DND-41 (cell line): Measurements from ENCODE around the gene RSPRY1.

ENCODE experiments used
- ATAC-seq: fragments of 200-7000 bp; cut with Tn5 transposase; 3 replicates; pipeline ENCODE4 v1.9.1; 2021; ENCODE audit warnings: low read depth; ENCODE audit not compliant: insufficient read depth
- DNase-seq: peaks from one replicate; pipeline ENCODE4 v3.0.0-alpha.2; 2020
- H2AFZ ChIP-seq: 2 replicates; pipeline ENCODE4 v1.6.0; 2012; ENCODE audit warnings: low read depth, low read length
- H3K27ac ChIP-seq: 2 replicates; pipeline ENCODE4 v1.5.1; 2012; ENCODE audit warnings: low read length, inconsistent platforms
- H3K27me3 ChIP-seq: fragments of 200-600 bp; sonication (generic); 2 replicates; pipeline ENCODE4 v1.6.0; 2012; ENCODE audit warnings: low read length, mild to moderate bottlenecking, inconsistent platforms; ENCODE audit not compliant: insufficient read depth, poor library complexity
- H3K36me3 ChIP-seq: 2 replicates; pipeline ENCODE4 v1.5.1; 2012; ENCODE audit warnings: low read length, inconsistent platforms; ENCODE audit not compliant: insufficient read depth
- H3K4me1 ChIP-seq: 2 replicates; pipeline ENCODE4 v1.5.1; 2012; ENCODE audit warnings: mild to moderate bottlenecking, low read length; ENCODE audit not compliant: insufficient read depth
- H3K4me2 ChIP-seq: 2 replicates; pipeline ENCODE4 v1.6.0; 2012; ENCODE audit warnings: mild to moderate bottlenecking, moderate library complexity, low read length, inconsistent platforms; ENCODE audit not compliant: insufficient read depth
- H3K4me3 ChIP-seq, 2 experiments: fragments of 200-600 bp in 1 of 2; shearing (Covaris generic) in 1 of 2; 2 replicates each; pipeline ENCODE4 v1.5.1; 2012 to 2016; ENCODE audit warnings: inconsistent platforms in 2 of 2, low read length in 2 of 2, mild to moderate bottlenecking in 2 of 2, low read depth in 1 of 2, moderate library complexity in 1 of 2
- H3K79me2 ChIP-seq: 2 replicates; pipeline ENCODE4 v1.6.0; 2012; ENCODE audit warnings: low read length, inconsistent platforms; ENCODE audit not compliant: insufficient read depth
- H3K9ac ChIP-seq: 2 replicates; pipeline ENCODE4 v1.6.0; 2012; ENCODE audit warnings: low read depth, mild to moderate bottlenecking, inconsistent platforms, low read length, moderate library complexity
- H3K9me3 ChIP-seq: 2 replicates; pipeline ENCODE4 v1.5.1; 2012; ENCODE audit warnings: low read length, moderate library complexity, mild to moderate bottlenecking, inconsistent platforms; ENCODE audit not compliant: insufficient read depth, severe bottlenecking
- H4K20me1 ChIP-seq: 2 replicates; pipeline ENCODE4 v1.6.0; 2012; ENCODE audit warnings: low read length; ENCODE audit not compliant: insufficient read depth
- CTCF ChIP-seq: IDR thresholded peaks from 2 replicates; pipeline ENCODE4 v1.5.1; 2012; ENCODE audit warnings: borderline replicate concordance, low read length, moderate library complexity, mild to moderate bottlenecking; ENCODE audit not compliant: poor library complexity, severe bottlenecking; ENCODE audit errors: extremely low read depth
- EZH2 ChIP-seq: IDR thresholded peaks from 3 replicates; pipeline ENCODE4 v1.6.1; 2012; ENCODE audit warnings: borderline replicate concordance, low read depth, mild to moderate bottlenecking, moderate library complexity, low read length, inconsistent platforms; ENCODE audit not compliant: severe bottlenecking

RSPRY1 gene

DNA sequence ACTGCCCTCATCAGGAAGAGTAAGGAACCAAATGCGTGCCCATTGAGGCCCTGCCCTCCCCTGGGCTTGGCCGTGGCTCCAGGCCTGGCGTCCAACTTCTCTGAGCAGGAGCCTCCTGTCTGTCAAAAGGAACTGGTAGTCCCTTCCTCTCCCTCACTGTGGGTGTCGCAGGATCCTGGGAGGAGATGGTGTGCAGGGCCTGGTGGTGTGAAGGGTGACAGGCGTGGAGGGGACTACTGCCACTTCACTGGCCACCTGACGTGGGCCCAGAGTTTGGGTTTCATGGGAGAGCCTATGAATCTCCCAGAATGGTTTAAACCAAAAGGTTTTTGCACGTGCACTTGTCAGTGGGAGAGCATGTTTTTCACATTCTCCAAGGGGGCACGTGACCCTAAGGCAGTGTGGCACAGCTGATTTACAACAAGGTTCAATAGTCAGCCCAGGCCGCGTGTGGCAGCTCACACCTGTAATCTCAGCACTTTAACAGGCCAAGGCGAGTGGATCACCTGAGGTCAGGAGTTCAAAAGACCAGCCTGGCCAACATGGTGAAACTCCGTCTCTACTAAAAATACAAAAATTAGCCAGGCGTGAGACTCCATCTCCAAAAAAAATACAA lies 71.4 kb downstream of the RSPRY1 start:
- Histone ChIP-seq H2AFZ (no peak overlapping the region), H3K4me1 (peaks cover 2% of the 10 kb centered on the region; the same call in 1 of the 2 replicates), H4K20me1 (no peaks in the 10 kb centered on the region), H3K4me3 (no peak overlapping the region), H3K9me3 (no peaks in the 10 kb centered on the region), H3K79me2 (no peaks in the 10 kb centered on the region), H3K27me3 (no peaks in the 10 kb centered on the region), H3K4me2 (no peak overlapping the region), H3K27ac (no peak overlapping the region), H3K9ac (no peak overlapping the region), H3K36me3 (peaks cover 9% of the 10 kb centered on the region)
- ATAC-seq (no peak), DNase-seq (no peak)
- no peak for TF ChIP-seq CTCF
- no peak for TF ChIP-seq EZH2

DNA sequence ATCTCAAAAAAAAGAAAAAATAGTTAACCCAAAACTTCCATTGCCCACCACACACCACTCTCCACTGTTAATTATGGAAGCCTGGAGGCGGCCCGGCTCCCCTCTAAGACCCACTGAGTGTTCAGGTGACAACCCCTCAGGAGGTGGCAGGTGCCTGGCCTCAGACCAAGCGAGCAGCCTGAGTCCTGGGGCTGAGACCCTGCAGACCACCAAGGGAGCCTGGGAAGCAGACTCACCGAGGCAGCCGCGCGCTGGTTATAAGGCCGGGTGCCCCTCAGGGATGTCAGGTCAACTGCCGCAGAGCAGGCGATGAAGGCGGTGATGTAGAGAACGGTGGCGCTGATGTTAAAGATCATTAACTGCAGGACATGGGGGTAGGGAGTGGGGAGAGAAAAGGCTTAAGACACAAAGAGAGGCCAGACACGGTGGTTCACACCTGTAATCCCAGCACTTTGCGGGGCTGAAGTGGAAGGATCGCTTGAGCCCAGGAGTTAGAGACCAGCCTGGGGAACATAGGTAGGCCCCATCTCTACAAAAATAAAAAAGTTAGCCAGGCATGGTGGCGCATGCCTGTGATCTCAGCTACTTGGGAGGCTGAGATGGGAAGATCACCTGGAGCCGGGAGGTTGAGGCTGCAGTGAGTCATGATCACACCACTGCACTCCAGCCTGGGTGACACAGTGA lies 72.2 kb downstream of the RSPRY1 start:
- ATAC-seq: no peak
- H2AFZ ChIP-seq: no peak overlapping the region
- H3K4me1 ChIP-seq: peaks cover 2% of the 10 kb centered on the region; the same call in 1 of the 2 replicates
- no peak overlapping the region for H3K4me2 ChIP-seq
- H4K20me1 ChIP-seq: no peaks in the 10 kb centered on the region
- H3K27ac ChIP-seq: no peak overlapping the region
- H3K9ac ChIP-seq: no peak overlapping the region
- no peaks in the 10 kb centered on the region for H3K9me3 ChIP-seq
- H3K79me2 ChIP-seq: no peaks in the 10 kb centered on the region
- 0 out of 2 replicates have a peak, but pooled peaks cover under 1% of the 10 kb centered on the region for H3K36me3 ChIP-seq
- DNase-seq: no peak
- no peak for TF ChIP-seq EZH2
- TF ChIP-seq CTCF: no peak
- no peak overlapping the region for H3K4me3 ChIP-seq
- no peaks in the 10 kb centered on the region for H3K27me3 ChIP-seq

- H3K79me2 ChIP-seq: no peaks in the 10 kb centered on the region
- H4K20me1 ChIP-seq: no peaks in the 10 kb centered on the region
- DNase-seq (no peak), ATAC-seq (no peak)
- H3K27me3 ChIP-seq: no peaks in the 10 kb centered on the region
- H3K9ac ChIP-seq: no peak overlapping the region
- H3K9me3 ChIP-seq: no peaks in the 10 kb centered on the region
- no peak overlapping the region for H2AFZ ChIP-seq
- no peaks in the 10 kb centered on the region for H3K36me3 ChIP-seq
- H3K4me1 ChIP-seq: peaks cover 2% of the 10 kb centered on the region; the same call in 1 of the 2 replicates
- no peak overlapping the region for H3K27ac ChIP-seq
- no peak overlapping the region for H3K4me2 ChIP-seq
- TF ChIP-seq EZH2 (no peak), CTCF (no peak)
- no peak overlapping the region for H3K4me3 ChIP-seq
These were observed 72.9 kb downstream of the RSPRY1 start for GRCh38 chr16:57258910-57259475.
